K562 (cell line): ENCODE results near the gene COPB2. TPM values are rescaled to one million over a fixed set of nuclear protein-coding genes. Genes with fewer than 3 reads are reported as not detected.
A peak's percentile ranks its signal among the peaks of the same experiment; 100 is the strongest.

Source experiments
- ATAC-seq: fragments of 200-7000 bp; cut with Tn5 transposase; 3 replicates; pipeline ENCODE4 v1.9.1; 2020; ENCODE audit warnings: moderate library complexity
- BruUV-seq: library from RNA; stranded (reverse); fragments of 400-500 nt; replicated peaks from 2 replicates; lab custom pipeline; 2021; lab: Mats Ljungman, UMichigan
- CTCF ChIA-PET: fragments of 300-600 bp; formaldehyde crosslinking; extraction: SDS; loops from one replicate; lab custom pipeline; 2021; ENCODE audit warnings: low intra/inter-chr PET ratio; lab: Yijun Ruan, JAX
- POLR2A ChIA-PET: fragments of 300-600, 350-650 bp; sonication (Branson Sonifier 250); formaldehyde crosslinking; extraction: SDS; loops from one replicate; lab custom pipeline; 2021; ENCODE audit warnings: antibody characterized with exemption, inconsistent platforms; lab: Yijun Ruan, JAX
- DNase-seq, 4 experiments: peaks; one replicate each; pipeline versions ENCODE4 v3.0.0 to v3.0.0-alpha.2; 2011 to 2018; ENCODE audit warnings: low spot score in 3 of 4, mixed read lengths in 3 of 4; ENCODE audit errors: extremely low read depth in 1 of 4
- FAIRE-seq: peaks from 2 replicates; lab custom pipeline; 2011; peaks lifted over from hg19 to GRCh38; lab: Jason Lieb, UNC
- H2AFZ ChIP-seq: 2 replicates; pipeline ENCODE4 v1.6.0; 2011; ENCODE audit warnings: low read depth, low read length, control low read depth, inconsistent platforms
- H3K27ac ChIP-seq: fragments of 200-600 bp; 3 replicates; pipeline ENCODE4 v1.8.0; 2011; ENCODE audit warnings: low read depth, mild to moderate bottlenecking, control low read depth, inconsistent platforms, low read length, moderate library complexity, mixed read lengths; ENCODE audit errors: extremely low read depth
- H3K27me3 ChIP-seq, 2 experiments: fragments of 300-600 bp in 1 of 2; 2 replicates in 1 of 2; 3 replicates in 1 of 2; pipeline versions ENCODE4 v1.6.0 to v1.8.0; 2011; ENCODE audit warnings: inconsistent platforms in 2 of 2, low read length in 2 of 2, mild to moderate bottlenecking in 1 of 2, mixed read lengths in 1 of 2, moderate library complexity in 1 of 2; ENCODE audit not compliant: control insufficient read depth in 2 of 2, insufficient read depth in 2 of 2
- H3K36me3 ChIP-seq: fragments of 300-600 bp; 3 replicates; pipeline ENCODE4 v1.8.0; 2011; ENCODE audit warnings: mild to moderate bottlenecking, low read length, inconsistent platforms; ENCODE audit not compliant: control insufficient read depth, insufficient read depth
- H3K4me1 ChIP-seq, 2 experiments: fragments of 200-600 bp in 1 of 2; replicated peaks in 1 of 2; 2 replicates in 1 of 2; 3 replicates in 1 of 2; pipeline versions ENCODE4 v1.5.1 to v1.8.0; 2011; ENCODE audit warnings: inconsistent platforms in 2 of 2, low read length in 2 of 2, mild to moderate bottlenecking in 1 of 2, mixed read lengths in 1 of 2, moderate library complexity in 1 of 2; ENCODE audit not compliant: control insufficient read depth in 2 of 2, insufficient read depth in 2 of 2
- H3K4me2 ChIP-seq: 2 replicates; pipeline ENCODE4 v1.6.1; 2011; ENCODE audit warnings: low read length, control low read depth, inconsistent platforms, mixed read lengths; ENCODE audit not compliant: insufficient read depth
- H3K4me3 ChIP-seq: fragments of 200-600 bp; sonication (generic), shearing (Covaris generic); 2 replicates; pipeline ENCODE4 v1.5.1; 2016; ENCODE audit warnings: control low read depth, inconsistent platforms
- H3K79me2 ChIP-seq: fragments of 200-600 bp; 3 replicates; pipeline ENCODE4 v1.8.0; 2011; ENCODE audit warnings: low read length, inconsistent platforms; ENCODE audit not compliant: control insufficient read depth, insufficient read depth
- H3K9ac ChIP-seq, 2 experiments: 2 replicates each; pipeline versions ENCODE4 v1.6.0 to v1.6.1; 2011; ENCODE audit warnings: low read depth in 2 of 2, low read length in 2 of 2, control low read depth in 1 of 2, inconsistent platforms in 1 of 2, mild to moderate bottlenecking in 1 of 2, mixed read lengths in 1 of 2; ENCODE audit not compliant: insufficient read depth in 1 of 2
- H3K9me1 ChIP-seq: one replicate; pipeline ENCODE4 v1.6.0; 2011; ENCODE audit warnings: inconsistent platforms, mild to moderate bottlenecking, low read length, moderate library complexity; ENCODE audit not compliant: control insufficient read depth, insufficient read depth
- H3K9me3 ChIP-seq: replicated peaks from 2 replicates; pipeline ENCODE4 v1.5.1; 2011; ENCODE audit warnings: low read depth, low read length, inconsistent platforms; ENCODE audit not compliant: control insufficient read depth, insufficient read depth
- H4K20me1 ChIP-seq: replicated peaks from 2 replicates; pipeline ENCODE4 v1.6.1; 2011; ENCODE audit warnings: low read length, inconsistent platforms, mixed read lengths; ENCODE audit not compliant: control insufficient read depth, insufficient read depth
- ARID1B ChIP-seq: fragments of 450-650 bp; IDR thresholded peaks from 2 replicates; pipeline ENCODE4 v1.6.1; 2016; ENCODE audit warnings: antibody characterized with exemption, mild to moderate bottlenecking, inconsistent platforms
- CBFA2T3 ChIP-seq: fragments of 450-650 bp; IDR thresholded peaks from 2 replicates; pipeline ENCODE4 v1.6.1; 2017
- IFI16 ChIP-seq: fragments of 250-450 bp; sonication (Bioruptor Pico); IDR thresholded peaks from 2 replicates; pipeline ENCODE4 v2.1.2; 2022; ENCODE audit warnings: mild to moderate bottlenecking, inconsistent platforms
- ILF3 ChIP-seq: fragments of 450-650 bp; IDR thresholded peaks from 2 replicates; pipeline ENCODE4 v1.6.1; 2018; ENCODE audit warnings: antibody characterized with exemption, mild to moderate bottlenecking, moderate library complexity, borderline replicate concordance
- KDM1A ChIP-seq, 2 experiments: fragments of 450-650 bp; IDR thresholded peaks; 2 replicates each; pipeline ENCODE4 v1.6.1; 2016; ENCODE audit warnings: mild to moderate bottlenecking in 2 of 2
- MAZ ChIP-seq, 2 experiments: fragments of 450-650 bp in 1 of 2; sonication (generic) in 1 of 2; formaldehyde crosslinking; IDR thresholded peaks in 1 of 2; conservative IDR thresholded peaks in 1 of 2; 2 replicates each; pipeline versions ENCODE4 v1.4.0 to v1.5.0; 2020; ENCODE audit warnings: mild to moderate bottlenecking in 1 of 2, missing genetic modification reagents in 1 of 2
- POLR2A ChIP-seq: fragments of 450-650 bp; conservative IDR thresholded peaks from 2 replicates; pipeline ENCODE4 v1.6.1; 2016
- POLR2AphosphoS5 ChIP-seq: IDR thresholded peaks from 2 replicates; pipeline ENCODE4 v1.6.1; 2011; ENCODE audit warnings: mild to moderate bottlenecking, low read depth, low read length, moderate library complexity; ENCODE audit not compliant: control insufficient read depth, insufficient read depth
- POLR2B ChIP-seq: fragments of 450-650 bp; IDR thresholded peaks from 2 replicates; pipeline ENCODE4 v1.6.1; 2018; ENCODE audit warnings: low read depth; ENCODE audit not compliant: partially characterized antibody
- SAFB2 ChIP-seq: fragments of 200-400 bp; formaldehyde crosslinking; IDR thresholded peaks from 2 replicates; pipeline ENCODE4 v1.6.1; 2018; ENCODE audit warnings: borderline replicate concordance, low read length, low read depth, moderate library complexity; ENCODE audit not compliant: severe bottlenecking
- SMAD4 ChIP-seq: fragments of 250-450 bp; sonication (Bioruptor Pico); conservative IDR thresholded peaks from 2 replicates; pipeline ENCODE4 v1.8.0; 2021; ENCODE audit warnings: inconsistent platforms, mild to moderate bottlenecking, moderate library complexity
- SUPT5H ChIP-seq: fragments of 450-650 bp; IDR thresholded peaks from 2 replicates; pipeline ENCODE4 v1.6.1; 2016
- TAF9B ChIP-seq: fragments of 450-650 bp; IDR thresholded peaks from 2 replicates; pipeline ENCODE4 v1.6.1; 2018; ENCODE audit warnings: mild to moderate bottlenecking; ENCODE audit not compliant: partially characterized antibody
- TAL1 ChIP-seq: fragments of 450-650 bp; IDR thresholded peaks from 2 replicates; pipeline ENCODE4 v1.6.1; 2016; ENCODE audit warnings: mild to moderate bottlenecking
- TCF3 ChIP-seq: sonication (generic); formaldehyde crosslinking; IDR thresholded peaks from 2 replicates; pipeline ENCODE4 v1.4.0; 2020; ENCODE audit warnings: mild to moderate bottlenecking, missing genetic modification reagents
- TCFL5 ChIP-seq: fragments of 250-450 bp; sonication (Bioruptor Pico); conservative IDR thresholded peaks from 2 replicates; pipeline ENCODE4 v1.6.1; 2021; ENCODE audit warnings: mild to moderate bottlenecking, moderate library complexity, matching md5 sums
- TFAP4 ChIP-seq: sonication (generic); formaldehyde crosslinking; IDR thresholded peaks from 2 replicates; pipeline ENCODE4 v1.8.0; 2022; ENCODE audit warnings: missing genetic modification reagents, mild to moderate bottlenecking, moderate library complexity, borderline replicate concordance
- USF2 ChIP-seq: sonication (generic); formaldehyde crosslinking; IDR thresholded peaks from 2 replicates; pipeline ENCODE4 v1.5.0; 2020; ENCODE audit warnings: missing genetic modification reagents
- XRCC3 ChIP-seq: fragments of 450-650 bp; IDR thresholded peaks from 2 replicates; pipeline ENCODE4 v1.6.1; 2017; ENCODE audit warnings: mild to moderate bottlenecking, moderate library complexity
- ZNF398 ChIP-seq: fragments of 250-450 bp; sonication (Bioruptor Pico); IDR thresholded peaks from 2 replicates; pipeline ENCODE4 v1.8.0; 2021; ENCODE audit warnings: moderate library complexity, mild to moderate bottlenecking, inconsistent platforms
- ZNF507 ChIP-seq: conservative IDR thresholded peaks from 2 replicates; pipeline ENCODE4 v1.6.1; 2017; ENCODE audit warnings: missing genetic modification characterization, missing compliant biosample characterization
- ZNF75A ChIP-seq: fragments of 450-650 bp; formaldehyde crosslinking; IDR thresholded peaks from 2 replicates; pipeline ENCODE4 v1.4.0; 2020; ENCODE audit warnings: mild to moderate bottlenecking
- WGBS: fragments of 100-300 bp; shearing (Covaris generic); methylation state at CpG from one replicate; pipeline ENCODE4 v1.1.6; 2016; ENCODE audit warnings: low coverage, mixed read lengths; ENCODE audit not compliant: insufficient coverage; ENCODE audit errors: missing lambda C conversion rate; 5-methylcytosine and 5-hydroxymethylcytosine counted together
- in situ Hi-C: fragments of 300-500 bp; cut with MboI; formaldehyde crosslinking; loops from 4 replicates; pipeline ENCODE4 v1.15.0; 2018; ENCODE audit warnings: inconsistent platforms, mixed read lengths
- intact Hi-C: fragments of 100-400 bp; cut with micrococcal nuclease; formaldehyde crosslinking; loops from 2 replicates; pipeline ENCODE4 v1.14.2; 2022
- polyA plus RNA-seq, 8 experiments: library from polyadenylated mRNA; depleted of rRNA in 4 of 8; stranded (reverse) in 5 of 8; unstranded in 3 of 8; fragments of >200 nt; fragmentation: Nextera tagmentation in 2 of 8; fragmentation: Illumina TruSeq in 1 of 8; extraction: Ambion mirVana in 2 of 8; extraction: Trizol in 1 of 8; gene quantifications; 2 replicates each; pipeline versions ENCODE4 v1.2.1 to v1.2.3, GENCODE V29; 2011 to 2014; ENCODE audit warnings: inconsistent platforms in 1 of 8, missing spikeins in 1 of 8
- total RNA-seq, 7 experiments: library from RNA; depleted of rRNA in 6 of 7; stranded (reverse); fragments of >200 nt in 6 of 7; fragmentation: Illumina TruSeq in 2 of 7; extraction: Trizol in 2 of 7; gene quantifications; 2 replicates each; pipeline versions ENCODE4 v1.2.1 to v1.2.3, GENCODE V29; 2011 to 2021; ENCODE audit warnings: low replicate concordance in 1 of 7

Gene COPB2
- total and polyA plus RNA-seq, 9 of the 15 experiments (the other 6 are each of a cell fraction or from before 2014, with no cell fraction given) = 64.3 to 189 (median 130) TPM

GRCh38 chr3:139354661-139355060 is 34.8 kb downstream of the COPB2 start:
- in situ Hi-C loops = no loop called here
- BruUV-seq = no TSS peak
- no peak for TF ChIP-seq IFI16 (CRISPR knock-in tag)
- TF ChIP-seq ZNF75A (CRISPR knock-in tag) = peak; percentile 79; the same call in 1 of the 2 replicates
- peak; percentile 35; the same call in 1 of the 2 replicates for TF ChIP-seq CBFA2T3
- TF ChIP-seq SMAD4 = no peak
- TF ChIP-seq ZNF398 (CRISPR knock-in tag) = no peak
- peak; percentile 18 for TF ChIP-seq POLR2B
- TF ChIP-seq TFAP4 (CRISPR knock-in tag) = 0 out of 2 replicates have a peak, but pooled peaks have one; percentile 19
- no peak for TF ChIP-seq ZNF507 (tag)
- TF ChIP-seq TCFL5 (CRISPR knock-in tag) = no peak
- TF ChIP-seq TAL1 = peak; percentile 25; the same call in 1 of the 2 replicates
- TF ChIP-seq USF2 (CRISPR knock-in tag) = no peak
- TF ChIP-seq ILF3 = no peak
- TF ChIP-seq POLR2AphosphoS5 = peak; percentile 11; the same call in 1 of the 2 replicates
- TF ChIP-seq XRCC3 = no peak
- TF ChIP-seq SUPT5H = peak; percentile 65; the same call in 1 of the 2 replicates
- no peak for TF ChIP-seq SAFB2
- TF ChIP-seq TCF3 = peak; percentile 43; the same call in 1 of the 2 replicates
- no peak for TF ChIP-seq KDM1A (IDR thresholded peaks at IDR 0.05)
- peak; percentile 59; the same call in 1 of the 2 replicates for TF ChIP-seq POLR2A
- TF ChIP-seq MAZ (CRISPR knock-in tag; conservative IDR thresholded peaks at IDR 0.05 in 1 of 2, IDR thresholded peaks at IDR 0.05 in 1 of 2) = no peak
- TF ChIP-seq ARID1B = peak; percentile 42; the same call in 1 of the 2 replicates
- TF ChIP-seq TAF9B = no peak

More at GRCh38 chr3:139354661-139355060, 34.8 kb downstream of the COPB2 start:
- CTCF ChIA-PET = no interaction called here
- WGBS = 59% methylated on average over 4 of the region's 4 CpGs
- Histone ChIP-seq H3K27ac (peak overlapping the region; percentile 31; the same call in 1 of the 3 replicates), H3K9me3 (no peaks in the 10 kb centered on the region), H3K4me1 (peaks cover 0 to 10% of the 10 kb centered on the region in 2 experiments; a peak in 2 of 5 replicates), H3K27me3 (no peaks in the 10 kb centered on the region), H2AFZ (no peak overlapping the region), H3K4me3 (no peak overlapping the region), H3K79me2 (no peaks in the 10 kb centered on the region), H3K9me1 (peaks cover 3% of the 10 kb centered on the region), H3K4me2 (peak overlapping the region; percentile 25), H4K20me1 (no peaks in the 10 kb centered on the region; the same call in 1 of the 2 replicates), H3K36me3 (peaks cover 99% of the 10 kb centered on the region), H3K9ac (no peak overlapping the region; a peak in 1 of 4 replicates)
- peak; percentile 21 for ATAC-seq
- intact Hi-C loops = no loop called here
- DNase-seq = no peak
- POLR2A ChIA-PET = interaction anchor here (0.7 to 5.3 kb wide), 7 partner anchors 7 to 238 kb away, joined by 3 to 31 read pairs (median 7); no protein-coding TSS in a partner anchor
- no peak for FAIRE-seq
